GM18858 (cell line): ENCODE data around the gene EYS.

Experiments
- ATAC-seq: cut with Tn5 transposase; IDR thresholded peaks from one replicate; pipeline ENCODE4 v1.9.1; 2021; ENCODE audit not compliant: unreplicated experiment

Gene EYS

DNA sequence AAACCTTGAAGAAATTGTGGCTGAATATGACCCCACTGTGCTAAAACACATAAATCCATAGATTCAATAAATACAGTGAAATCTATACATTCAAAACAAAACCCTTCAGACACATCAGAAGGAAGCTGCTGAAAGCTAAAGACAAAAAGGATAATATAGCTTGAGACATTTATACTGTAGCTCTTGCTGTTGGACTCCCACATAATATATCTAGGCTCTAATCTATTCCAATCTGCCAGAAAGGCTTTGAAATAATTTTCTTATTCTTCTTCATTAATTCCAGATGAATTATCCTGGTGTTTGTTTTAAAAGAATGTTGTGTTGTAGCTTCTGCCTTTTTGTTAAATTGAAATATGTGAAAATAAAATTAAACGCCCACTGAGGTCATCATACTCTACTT is 454.0 kb downstream of the EYS start:
- no peak for ATAC-seq

DNA sequence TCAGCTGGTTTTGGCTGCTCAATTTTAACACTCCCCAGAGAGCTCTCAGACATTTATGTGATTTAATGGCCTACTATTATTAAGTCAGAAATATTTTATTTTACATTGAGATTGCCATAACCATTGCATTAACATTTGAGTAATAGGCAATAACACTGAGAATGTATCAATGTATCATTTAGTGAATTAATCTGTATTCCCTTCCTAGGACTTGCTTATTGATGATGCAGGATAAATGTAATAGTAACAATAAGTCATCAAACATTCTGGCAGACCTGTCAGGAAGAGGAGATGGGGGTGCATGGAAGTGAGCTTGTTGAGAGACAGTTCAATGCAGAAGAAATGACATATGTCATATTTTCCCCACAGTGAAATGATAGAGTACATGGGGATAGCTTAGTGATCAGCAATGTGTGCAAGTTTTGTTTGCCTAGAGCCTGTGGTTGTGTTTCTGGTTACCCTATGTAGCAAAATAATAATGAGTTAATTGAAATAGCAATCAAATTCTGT is 458.9 kb downstream of the EYS start:
- ATAC-seq, result no peak

DNA sequence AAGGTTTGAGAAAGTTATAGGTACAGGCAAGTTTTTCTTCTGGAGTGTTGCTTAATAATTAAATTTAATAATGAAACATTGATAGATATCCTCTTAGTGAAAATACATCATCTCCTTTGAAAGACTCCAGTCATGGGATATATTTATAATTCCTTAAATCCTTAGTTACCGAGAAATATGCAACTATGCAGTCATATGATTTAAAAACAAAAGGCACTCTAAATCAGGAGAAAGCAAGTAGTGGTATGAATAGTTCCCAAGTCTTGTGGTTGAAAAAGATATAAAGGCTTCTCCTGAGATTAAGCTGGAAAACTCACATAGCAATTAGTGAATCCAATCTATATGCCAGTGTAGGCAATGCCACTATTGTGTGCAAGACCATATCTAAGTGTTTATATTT is 475.4 kb downstream of the EYS start:
- no peak for ATAC-seq

DNA sequence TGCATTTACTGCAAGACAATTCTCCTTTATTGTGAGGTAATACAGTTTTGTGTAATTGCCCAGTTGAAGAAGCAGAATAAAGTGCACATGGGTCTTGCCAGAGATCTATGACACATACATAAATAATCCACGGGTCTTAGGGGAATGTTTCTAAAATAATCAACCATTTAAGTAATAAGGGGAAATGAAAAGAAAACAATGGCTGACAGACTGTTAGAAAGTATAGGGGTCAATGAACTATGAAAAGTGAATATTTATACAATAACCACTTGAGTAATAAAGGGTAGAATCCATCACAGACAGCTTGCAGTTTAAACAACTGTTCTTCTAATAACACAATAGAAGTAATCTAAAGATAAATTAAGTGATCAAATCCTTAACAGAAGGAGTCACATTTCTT is 477.2 kb downstream of the EYS start:
- no peak for ATAC-seq

DNA sequence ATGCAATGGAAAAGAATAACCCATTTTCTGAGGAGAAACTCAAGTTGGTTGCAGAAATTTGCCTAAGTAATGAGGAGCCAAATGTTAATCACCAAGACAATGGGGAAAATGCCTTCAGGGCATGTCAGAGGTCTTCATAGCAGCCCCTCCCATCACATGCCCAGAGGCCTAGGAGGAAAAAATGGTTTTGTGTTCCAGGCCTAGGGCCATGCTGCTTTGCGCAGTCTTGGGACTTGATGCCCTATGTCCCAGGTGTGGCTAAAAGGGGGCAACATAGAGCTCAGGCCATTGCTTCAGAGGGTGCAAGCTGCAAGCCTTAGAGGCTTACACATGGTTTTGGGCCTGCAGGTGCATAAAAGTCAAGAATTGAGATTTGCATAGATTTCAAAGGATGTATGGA is 485.9 kb downstream of the EYS start:
- no peak for ATAC-seq

DNA sequence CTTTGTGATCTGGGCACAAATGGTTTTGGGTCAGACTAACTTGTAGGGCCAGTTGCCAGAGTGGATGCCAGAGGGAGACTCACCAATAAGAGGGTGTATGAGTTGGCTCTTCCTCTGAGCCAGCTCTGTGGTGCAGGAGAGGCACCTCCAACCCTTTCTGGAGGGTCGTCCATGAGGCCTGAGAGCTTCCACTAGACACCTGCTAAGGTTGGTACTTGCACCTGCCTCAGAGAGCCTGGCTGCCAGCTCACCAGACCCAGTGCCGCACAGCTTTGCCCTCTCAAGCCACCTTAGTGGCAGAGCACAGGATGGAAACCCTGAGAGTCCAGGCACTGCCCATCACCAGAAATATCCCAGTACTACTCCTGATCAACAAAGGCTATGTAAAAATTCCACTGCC is 504.3 kb downstream of the EYS start:
- ATAC-seq, result no peak

DNA sequence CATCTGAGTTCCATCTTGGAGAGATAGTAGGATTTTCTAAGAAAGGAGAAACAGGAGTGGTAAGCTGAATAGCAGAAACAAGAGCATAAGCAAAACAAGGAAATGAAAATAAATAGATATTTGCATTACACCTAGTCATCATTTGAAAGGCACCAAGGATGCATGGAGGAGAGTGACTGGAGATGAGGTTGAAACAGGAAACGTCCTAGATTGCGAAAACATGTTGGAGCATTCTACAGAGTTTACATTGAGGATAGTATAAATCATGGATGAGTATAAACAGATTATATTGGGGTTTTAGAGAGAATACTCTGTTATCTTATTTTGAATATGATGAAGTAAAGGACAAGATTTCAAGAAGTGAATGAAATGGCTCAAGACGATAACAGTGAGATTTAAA is 507.3 kb downstream of the EYS start:
- no peak for ATAC-seq

DNA sequence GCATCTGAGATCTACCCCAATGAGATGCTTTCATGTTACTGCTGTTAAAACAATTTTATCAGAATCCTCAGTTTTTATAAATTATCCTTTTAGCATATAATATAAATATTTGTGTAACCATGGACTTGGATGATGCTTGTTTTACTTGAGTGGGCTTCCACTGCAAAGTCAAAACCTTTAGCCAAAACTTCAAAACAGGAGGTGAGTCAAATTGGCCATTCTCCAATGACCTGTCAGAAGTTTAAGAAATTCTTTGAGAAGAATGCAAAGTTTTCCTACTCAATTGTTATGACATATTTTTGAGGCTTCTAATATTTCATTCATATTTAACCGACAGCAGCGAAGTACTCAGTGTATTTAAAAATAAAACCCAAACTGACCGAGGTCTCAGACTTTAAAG is 507.9 kb downstream of the EYS start:
- no peak for ATAC-seq

DNA sequence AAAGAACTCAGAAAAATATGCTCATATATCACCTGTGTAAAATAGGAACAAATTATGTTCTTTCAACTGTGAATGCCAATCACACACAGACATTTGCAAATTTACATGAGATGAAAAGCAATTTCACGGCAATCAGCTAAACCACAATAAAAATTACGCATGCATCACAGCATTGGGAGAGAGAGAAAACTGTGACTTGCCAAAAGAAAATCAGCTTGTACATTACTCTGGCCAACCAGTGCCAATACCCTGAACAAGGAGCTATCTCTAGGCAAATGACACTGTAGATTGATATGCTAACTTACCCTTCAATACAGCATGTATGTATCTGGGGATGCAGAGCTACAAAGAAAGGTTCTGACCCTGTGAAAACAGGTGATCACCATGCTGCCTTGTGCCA is 515.6 kb downstream of the EYS start:
- ATAC-seq, result no peak

DNA sequence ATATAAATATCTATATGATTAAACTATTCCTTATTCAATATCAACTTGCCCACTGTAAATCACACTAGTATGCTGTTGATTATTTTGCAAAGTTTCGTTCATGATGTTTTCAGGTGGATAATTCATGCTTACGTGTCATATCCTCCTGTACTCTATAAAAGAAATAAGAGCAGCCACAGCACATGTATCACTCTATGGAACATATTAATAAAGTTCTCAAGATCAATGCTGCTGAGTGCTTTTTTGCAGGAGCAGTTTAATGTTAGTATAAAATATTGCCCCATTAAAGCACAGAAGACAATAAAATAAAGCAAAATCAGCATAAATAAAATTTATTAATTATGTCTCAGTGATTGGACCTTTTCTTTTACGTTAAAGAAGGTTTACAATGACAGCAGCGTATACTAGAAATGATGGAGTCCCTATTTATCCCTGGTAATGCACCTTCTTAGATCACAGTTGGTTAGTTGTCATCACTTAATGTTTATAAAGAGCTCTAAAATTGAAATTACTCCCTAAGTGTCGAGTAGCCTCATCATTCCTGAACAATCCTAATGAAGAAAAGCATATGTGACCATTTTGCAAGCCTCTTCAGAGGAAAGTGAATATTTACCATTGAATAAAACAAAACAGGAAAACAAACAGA is 517.7 kb downstream of the EYS start:
- ATAC-seq, result no peak

DNA sequence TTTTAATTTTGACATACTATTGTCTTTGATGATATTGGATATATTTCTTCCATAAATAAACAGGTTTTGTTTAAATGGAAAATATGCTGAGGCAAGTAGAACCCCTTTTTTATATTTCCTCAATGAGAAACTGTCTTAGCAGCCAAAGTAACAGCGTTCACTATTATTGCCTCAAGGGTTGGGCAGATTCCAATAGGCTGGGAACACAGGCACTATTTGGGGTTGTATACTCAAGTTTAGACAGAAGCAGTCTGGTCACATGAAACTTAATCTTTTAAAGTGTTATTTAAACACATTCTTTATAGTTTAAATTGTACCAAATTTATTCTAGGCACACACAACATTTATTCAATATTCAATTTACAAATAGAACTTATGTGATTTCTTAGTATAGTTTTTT is 520.2 kb downstream of the EYS start:
- no peak for ATAC-seq

DNA sequence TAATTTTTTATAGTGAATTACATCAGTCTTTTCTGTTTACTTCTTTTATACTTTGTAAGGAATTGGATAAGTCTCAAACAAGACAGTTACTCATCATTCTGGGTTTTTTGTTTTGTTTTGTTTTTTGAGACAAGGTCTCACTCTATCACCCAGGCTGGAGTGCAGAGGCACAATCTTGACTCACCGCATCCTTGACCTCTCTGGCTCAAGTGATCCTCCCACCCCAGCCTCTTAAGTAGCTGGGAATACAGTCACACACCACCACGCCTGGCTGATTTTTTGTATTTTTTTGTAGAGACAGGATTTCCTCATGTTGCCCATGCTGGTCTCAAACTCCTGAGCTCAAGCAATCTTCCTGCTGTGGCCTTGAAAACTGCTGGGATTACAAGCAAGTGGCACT is 524.3 kb downstream of the EYS start:
- no peak for ATAC-seq

DNA sequence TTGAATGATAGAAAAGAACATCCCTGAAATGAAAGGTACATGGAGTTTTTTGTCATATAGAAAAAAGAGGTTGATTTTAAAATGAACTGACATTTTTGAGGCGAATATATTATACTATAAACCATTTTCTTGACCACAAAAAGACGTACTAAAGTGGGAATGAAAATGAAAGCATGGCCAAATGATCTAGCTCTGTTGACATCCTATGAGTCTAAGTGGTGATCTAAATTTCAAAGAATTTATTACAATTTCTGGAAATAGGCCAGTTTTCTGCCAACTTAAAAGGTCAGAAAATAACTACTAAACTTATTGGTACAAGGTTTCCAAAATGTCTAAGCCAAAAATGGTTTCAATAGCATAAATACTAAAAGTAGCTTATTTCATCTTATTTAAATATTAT is 536.8 kb downstream of the EYS start:
- no peak for ATAC-seq

DNA sequence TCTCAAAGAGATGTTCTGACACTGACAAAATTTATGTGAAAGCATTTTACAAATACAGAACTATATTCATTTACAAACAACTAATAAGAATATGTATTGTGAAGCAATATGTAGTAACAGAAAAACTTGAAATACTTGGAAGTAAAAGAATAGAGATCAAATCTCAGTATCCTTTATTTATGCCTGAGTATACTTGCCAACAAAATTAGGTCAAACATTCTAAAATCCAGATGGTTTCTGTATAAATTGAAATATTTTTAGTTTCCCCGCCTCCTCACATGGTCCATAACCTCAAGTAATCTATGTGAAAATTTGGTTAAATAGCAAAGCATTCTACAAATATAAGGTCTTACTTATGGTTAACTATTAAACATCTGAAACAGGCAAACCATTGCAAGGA is 545.4 kb downstream of the EYS start:
- ATAC-seq, result no peak

DNA sequence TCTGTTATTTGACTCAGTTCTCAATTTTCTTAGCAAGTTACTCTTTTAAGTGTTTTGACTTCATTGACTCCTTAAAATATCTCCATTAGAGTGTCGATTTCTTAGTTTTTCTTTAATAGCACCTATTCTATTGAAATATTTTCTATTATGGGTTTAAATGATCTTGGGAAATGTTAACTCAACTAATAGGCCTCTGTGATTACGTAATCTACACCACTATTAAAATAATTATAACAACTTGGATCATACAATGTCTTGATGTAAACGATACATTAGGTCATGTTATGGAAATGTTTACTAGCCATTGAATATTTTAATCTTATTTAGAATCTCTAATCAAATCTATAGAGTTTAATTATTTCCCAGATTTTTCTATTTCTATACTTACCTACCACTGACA is 550.0 kb downstream of the EYS start:
- no peak for ATAC-seq

DNA sequence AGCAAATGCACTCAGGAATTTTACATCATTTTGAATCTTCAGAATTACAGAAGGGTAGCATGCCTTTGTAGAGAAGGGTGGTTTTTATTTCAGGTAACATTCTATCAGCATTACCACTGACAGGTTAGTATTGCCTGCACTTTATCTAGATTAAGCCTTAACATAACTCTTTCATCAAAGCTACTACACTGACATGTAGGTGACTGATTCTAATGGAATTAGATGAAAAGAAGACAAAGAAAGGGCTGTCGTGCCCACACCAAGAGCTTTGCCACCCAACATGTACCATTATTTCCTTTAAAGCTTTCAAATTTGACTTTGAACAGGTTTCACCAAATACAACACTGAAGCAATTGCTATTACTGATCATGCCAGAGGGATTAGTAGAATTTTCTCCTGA is 551.9 kb downstream of the EYS start:
- ATAC-seq, result no peak

DNA sequence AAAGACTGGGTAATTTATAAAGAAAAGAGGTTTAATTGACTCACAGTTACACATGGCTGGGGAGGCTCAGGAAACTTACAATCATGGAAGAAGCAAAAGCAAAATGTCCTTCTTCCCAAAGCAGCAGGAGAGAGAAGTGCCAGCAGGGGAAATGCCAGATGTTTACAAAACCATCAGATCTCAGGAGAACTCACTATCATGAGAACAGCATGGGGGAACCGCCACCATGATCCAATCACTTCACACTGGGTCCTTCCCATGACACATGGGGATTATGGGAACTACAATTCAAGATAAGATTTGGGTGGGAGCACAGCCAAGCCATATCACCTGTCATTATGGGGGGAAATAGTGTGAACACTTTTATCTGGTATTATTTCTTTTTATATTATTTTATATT is 557.2 kb downstream of the EYS start:
- no peak for ATAC-seq

DNA sequence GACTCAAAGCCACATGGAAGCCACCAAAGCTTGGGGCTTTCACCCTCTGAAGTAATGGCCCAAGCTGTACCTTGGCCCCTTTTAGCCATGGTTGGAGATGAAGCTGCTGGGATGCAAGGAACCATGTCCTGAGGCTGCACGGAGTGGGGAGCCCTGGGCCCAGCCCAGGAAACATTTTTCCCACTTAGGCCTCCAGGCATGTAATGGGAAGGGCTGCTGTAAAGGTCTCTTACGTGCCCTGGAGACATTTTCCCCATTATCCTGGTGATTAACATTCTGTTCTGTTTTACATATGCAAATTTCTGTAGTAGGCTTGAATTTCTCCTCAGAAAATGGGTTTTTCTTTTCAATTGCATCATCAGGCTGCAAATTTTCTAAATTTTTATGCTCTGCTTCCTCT is 558.2 kb downstream of the EYS start:
- no peak for ATAC-seq

DNA sequence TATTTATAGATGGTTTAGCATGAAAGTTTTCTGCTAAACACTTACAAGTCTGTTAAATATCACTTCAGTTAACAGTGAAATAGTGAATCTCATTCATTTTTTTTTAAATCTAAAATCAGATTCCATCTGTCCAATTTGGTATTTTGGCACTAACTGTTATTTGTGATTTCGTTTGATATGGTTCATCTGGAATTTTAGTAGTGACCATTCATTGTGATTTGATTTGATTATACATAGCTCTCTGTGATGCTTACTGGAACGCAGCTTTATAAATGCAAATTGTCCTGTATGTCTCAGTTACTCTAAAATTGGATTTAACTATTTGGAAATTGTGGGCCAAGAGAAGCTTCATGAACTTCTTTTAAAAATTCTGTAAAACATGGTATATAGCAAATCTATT is 571.5 kb downstream of the EYS start:
- no peak for ATAC-seq

DNA sequence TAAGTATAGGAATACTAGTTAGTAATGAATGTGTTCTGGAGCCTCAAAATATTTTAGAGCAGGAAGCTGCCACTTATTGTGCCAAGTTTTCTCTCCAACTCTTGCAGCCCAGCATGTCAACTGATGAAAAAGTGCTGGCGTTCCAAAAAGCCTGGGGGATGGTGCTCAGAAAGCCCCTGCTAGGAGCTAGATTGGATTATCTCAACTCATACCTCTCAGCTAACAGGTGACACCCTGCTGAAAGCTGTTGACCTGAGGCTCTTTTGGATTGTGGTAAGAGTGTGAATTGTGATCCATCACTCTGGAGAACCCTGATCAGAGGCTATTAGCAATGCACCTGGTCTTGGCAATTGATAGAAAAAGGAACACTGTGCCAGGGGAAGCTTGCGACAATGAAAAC is 580.4 kb downstream of the EYS start:
- ATAC-seq, result no peak

DNA sequence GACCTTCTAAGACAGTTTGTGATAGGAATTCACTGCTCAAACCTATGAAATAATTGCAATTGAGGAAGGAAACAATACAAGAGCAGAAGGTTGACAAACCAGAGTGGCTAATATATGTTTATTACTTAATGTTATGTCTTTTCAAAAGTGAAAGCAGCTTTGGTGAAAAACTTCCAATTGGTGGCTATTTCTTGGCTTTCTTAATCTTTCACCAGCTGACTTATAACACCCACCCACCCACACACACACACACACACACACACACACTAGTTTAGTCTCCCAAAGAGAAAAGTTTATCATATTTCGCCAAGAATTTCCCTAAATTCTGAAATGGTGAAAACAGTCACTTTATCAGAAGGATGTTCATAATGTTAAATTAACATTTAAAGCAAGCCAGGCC is 583.5 kb downstream of the EYS start:
- ATAC-seq, result no peak

DNA sequence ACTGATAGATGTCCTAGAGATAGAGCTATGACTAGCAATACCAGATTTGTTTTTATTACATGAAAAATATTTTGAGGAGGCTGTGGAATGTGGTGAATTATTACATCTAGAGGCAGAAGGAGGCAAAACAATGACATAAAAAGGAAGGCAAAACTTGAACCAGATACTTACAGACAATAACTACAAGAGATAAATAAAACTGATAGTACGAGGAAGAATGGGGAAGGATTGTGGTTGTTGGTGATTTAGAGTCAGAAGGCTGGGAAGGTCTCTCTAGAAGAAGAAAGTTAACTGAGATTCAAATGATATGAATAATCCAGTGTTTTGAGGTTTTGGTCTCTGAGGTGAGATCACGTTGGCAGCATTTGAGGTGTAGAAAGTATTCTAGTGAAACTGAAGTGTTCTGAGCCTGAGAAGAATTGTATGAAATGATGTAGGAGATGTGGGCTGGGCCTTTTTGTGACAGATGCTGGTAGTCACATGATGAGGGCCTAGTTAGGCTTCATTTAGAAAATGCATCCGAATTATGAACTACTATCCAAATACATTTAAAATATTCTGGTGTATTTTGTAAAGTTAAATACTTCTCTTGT is 589.1 kb downstream of the EYS start:
- ATAC-seq, result peak; percentile 81

DNA sequence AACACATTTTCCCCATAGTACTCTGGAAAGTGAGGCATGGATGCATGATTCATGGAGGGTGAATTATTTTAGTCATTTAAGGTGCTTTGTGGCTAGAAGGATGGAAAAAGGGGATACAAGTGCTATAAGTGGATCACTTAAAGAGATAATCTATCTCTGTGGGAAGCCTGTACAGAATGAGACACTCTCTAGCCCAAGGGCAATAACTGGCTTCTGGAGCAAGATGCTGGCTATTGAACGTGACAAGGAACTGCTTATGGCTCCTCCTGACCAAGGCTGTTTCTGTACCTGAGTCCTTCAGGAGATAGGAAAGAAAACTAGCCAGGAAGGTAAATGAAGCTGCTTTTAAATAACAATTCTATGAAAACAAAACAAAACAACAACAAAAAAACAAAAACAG is 590.7 kb downstream of the EYS start:
- ATAC-seq, result no peak
